Neural cell (in vitro differentiated cells): Measurements from ENCODE around the gene SAMD4A.

Source experiments
- EP300 ChIP-seq: fragments of 450-650 bp; conservative IDR thresholded peaks from 2 replicates; pipeline ENCODE4 v1.6.1; 2014; ENCODE audit warnings: antibody characterized with exemption, mild to moderate bottlenecking, moderate library complexity; ENCODE audit not compliant: poor library complexity, severe bottlenecking
- EZH2 ChIP-seq: fragments of 200-600, 300-800 bp; shearing (Covaris generic), sonication (generic); IDR thresholded peaks from 2 replicates; pipeline ENCODE4 v1.6.1; 2014; ENCODE audit warnings: antibody characterized with exemption, low read length, borderline replicate concordance, mild to moderate bottlenecking; ENCODE audit not compliant: insufficient read depth, poor library complexity, severe bottlenecking
- MXI1 ChIP-seq: fragments of 450-650 bp; conservative IDR thresholded peaks from 2 replicates; pipeline ENCODE4 v1.6.1; 2014; ENCODE audit warnings: antibody characterized with exemption, mild to moderate bottlenecking; ENCODE audit not compliant: poor library complexity, severe bottlenecking
- POLR2AphosphoS5 ChIP-seq: IDR thresholded peaks from 2 replicates; pipeline ENCODE4 v1.6.1; 2012
- RAD21 ChIP-seq: fragments of 450-650 bp; conservative IDR thresholded peaks from 2 replicates; pipeline ENCODE4 v1.6.1; 2014; ENCODE audit warnings: antibody characterized with exemption, mild to moderate bottlenecking, moderate library complexity
- SMC3 ChIP-seq: fragments of 450-650 bp; conservative IDR thresholded peaks from 2 replicates; pipeline ENCODE4 v1.6.1; 2014; ENCODE audit warnings: antibody characterized with exemption, mild to moderate bottlenecking, moderate library complexity; ENCODE audit not compliant: poor library complexity
- TAF1 ChIP-seq: IDR thresholded peaks from 2 replicates; pipeline ENCODE4 v1.6.1; 2012; ENCODE audit warnings: low read depth
- TF ChIP-seq, protein P1 (sequence below): fragments of 450-650 bp; IDR thresholded peaks from 2 replicates; pipeline ENCODE4 v1.5.1; 2014; ENCODE audit warnings: antibody characterized with exemption, mild to moderate bottlenecking, moderate library complexity; ENCODE audit not compliant: poor library complexity, severe bottlenecking
- TF ChIP-seq, protein P2 (sequence below): IDR thresholded peaks from 2 replicates; pipeline ENCODE4 v1.6.1; 2012; ENCODE audit warnings: borderline replicate concordance

DNA sequence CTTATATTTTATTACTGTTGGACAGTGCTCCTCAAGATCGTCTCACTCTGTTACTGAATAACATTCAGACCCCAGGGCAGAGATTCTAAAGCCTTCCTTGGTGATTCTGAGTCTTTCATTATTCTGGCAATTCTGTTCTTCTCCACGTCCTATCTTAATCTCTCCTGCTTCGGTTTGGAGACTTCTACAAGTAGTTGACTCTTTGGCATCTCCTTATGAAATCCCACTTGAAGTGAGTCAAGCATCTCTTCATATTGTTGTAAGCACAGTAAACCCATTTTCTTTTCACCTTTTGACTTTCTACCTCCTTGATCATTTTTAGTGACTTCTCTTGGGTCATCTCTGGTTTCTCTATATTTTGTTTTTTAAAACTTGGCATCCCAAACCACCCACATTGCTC, 132.8 kb downstream of the SAMD4A start:
- TF ChIP-seq, protein P1, sequence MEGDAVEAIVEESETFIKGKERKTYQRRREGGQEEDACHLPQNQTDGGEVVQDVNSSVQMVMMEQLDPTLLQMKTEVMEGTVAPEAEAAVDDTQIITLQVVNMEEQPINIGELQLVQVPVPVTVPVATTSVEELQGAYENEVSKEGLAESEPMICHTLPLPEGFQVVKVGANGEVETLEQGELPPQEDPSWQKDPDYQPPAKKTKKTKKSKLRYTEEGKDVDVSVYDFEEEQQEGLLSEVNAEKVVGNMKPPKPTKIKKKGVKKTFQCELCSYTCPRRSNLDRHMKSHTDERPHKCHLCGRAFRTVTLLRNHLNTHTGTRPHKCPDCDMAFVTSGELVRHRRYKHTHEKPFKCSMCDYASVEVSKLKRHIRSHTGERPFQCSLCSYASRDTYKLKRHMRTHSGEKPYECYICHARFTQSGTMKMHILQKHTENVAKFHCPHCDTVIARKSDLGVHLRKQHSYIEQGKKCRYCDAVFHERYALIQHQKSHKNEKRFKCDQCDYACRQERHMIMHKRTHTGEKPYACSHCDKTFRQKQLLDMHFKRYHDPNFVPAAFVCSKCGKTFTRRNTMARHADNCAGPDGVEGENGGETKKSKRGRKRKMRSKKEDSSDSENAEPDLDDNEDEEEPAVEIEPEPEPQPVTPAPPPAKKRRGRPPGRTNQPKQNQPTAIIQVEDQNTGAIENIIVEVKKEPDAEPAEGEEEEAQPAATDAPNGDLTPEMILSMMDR: no peak
- TF ChIP-seq EZH2 (no peak), MXI1 (no peak), EP300 (no peak), TAF1 (no peak), POLR2AphosphoS5 (no peak), RAD21 (no peak), SMC3 (no peak)
- TF ChIP-seq, protein P2, sequence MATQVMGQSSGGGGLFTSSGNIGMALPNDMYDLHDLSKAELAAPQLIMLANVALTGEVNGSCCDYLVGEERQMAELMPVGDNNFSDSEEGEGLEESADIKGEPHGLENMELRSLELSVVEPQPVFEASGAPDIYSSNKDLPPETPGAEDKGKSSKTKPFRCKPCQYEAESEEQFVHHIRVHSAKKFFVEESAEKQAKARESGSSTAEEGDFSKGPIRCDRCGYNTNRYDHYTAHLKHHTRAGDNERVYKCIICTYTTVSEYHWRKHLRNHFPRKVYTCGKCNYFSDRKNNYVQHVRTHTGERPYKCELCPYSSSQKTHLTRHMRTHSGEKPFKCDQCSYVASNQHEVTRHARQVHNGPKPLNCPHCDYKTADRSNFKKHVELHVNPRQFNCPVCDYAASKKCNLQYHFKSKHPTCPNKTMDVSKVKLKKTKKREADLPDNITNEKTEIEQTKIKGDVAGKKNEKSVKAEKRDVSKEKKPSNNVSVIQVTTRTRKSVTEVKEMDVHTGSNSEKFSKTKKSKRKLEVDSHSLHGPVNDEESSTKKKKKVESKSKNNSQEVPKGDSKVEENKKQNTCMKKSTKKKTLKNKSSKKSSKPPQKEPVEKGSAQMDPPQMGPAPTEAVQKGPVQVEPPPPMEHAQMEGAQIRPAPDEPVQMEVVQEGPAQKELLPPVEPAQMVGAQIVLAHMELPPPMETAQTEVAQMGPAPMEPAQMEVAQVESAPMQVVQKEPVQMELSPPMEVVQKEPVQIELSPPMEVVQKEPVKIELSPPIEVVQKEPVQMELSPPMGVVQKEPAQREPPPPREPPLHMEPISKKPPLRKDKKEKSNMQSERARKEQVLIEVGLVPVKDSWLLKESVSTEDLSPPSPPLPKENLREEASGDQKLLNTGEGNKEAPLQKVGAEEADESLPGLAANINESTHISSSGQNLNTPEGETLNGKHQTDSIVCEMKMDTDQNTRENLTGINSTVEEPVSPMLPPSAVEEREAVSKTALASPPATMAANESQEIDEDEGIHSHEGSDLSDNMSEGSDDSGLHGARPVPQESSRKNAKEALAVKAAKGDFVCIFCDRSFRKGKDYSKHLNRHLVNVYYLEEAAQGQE: no peak
